GM19035 (cell line): Measurements from ENCODE around the gene DUOX1.

ENCODE experiments used
- ATAC-seq: cut with Tn5 transposase; IDR thresholded peaks from one replicate; pipeline ENCODE4 v1.9.1; 2021; ENCODE audit not compliant: unreplicated experiment

DUOX1 gene

GRCh38 chr15:45165536-45165935, 35.7 kb downstream of the DUOX1 start:
- no peak for ATAC-seq

- peak; percentile 96 for ATAC-seq
These were observed 37.2 kb downstream of the DUOX1 start for GRCh38 chr15:45166834-45167630.

GRCh38 chr15:45167631-45168205, 37.9 kb downstream of the DUOX1 start:
- no peak for ATAC-seq

GRCh38 chr15:45168286-45168685, 38.5 kb downstream of the DUOX1 start:
- no peak for ATAC-seq

- ATAC-seq, result no peak
These were observed 39.2 kb downstream of the DUOX1 start for GRCh38 chr15:45168751-45169551.

- no peak for ATAC-seq
These were observed 40.0 kb downstream of the DUOX1 start for GRCh38 chr15:45169608-45170480.

GRCh38 chr15:45171912-45172311, 42.1 kb downstream of the DUOX1 start:
- no peak for ATAC-seq

- ATAC-seq, result no peak
These were observed 44.3 kb downstream of the DUOX1 start for GRCh38 chr15:45174069-45174468.

- no peak for ATAC-seq
These were observed 44.8 kb downstream of the DUOX1 start for GRCh38 chr15:45174577-45174976.

GRCh38 chr15:45177285-45177684, 47.5 kb downstream of the DUOX1 start:
- ATAC-seq, result no peak

GRCh38 chr15:45179221-45179985, 49.6 kb downstream of the DUOX1 start:
- no peak for ATAC-seq

- ATAC-seq, result no peak
These were observed 50.4 kb downstream of the DUOX1 start for GRCh38 chr15:45180201-45180600.

GRCh38 chr15:45180648-45181436, 51.0 kb downstream of the DUOX1 start:
- ATAC-seq, result no peak

GRCh38 chr15:45181491-45182285, 51.9 kb downstream of the DUOX1 start:
- ATAC-seq, result no peak

GRCh38 chr15:45182996-45183395, 53.2 kb downstream of the DUOX1 start:
- no peak for ATAC-seq

GRCh38 chr15:45183511-45183910, 53.7 kb downstream of the DUOX1 start:
- no peak for ATAC-seq

GRCh38 chr15:45184562-45185041, 54.8 kb downstream of the DUOX1 start:
- no peak for ATAC-seq

GRCh38 chr15:45185069-45185779, 55.4 kb downstream of the DUOX1 start:
- ATAC-seq, result no peak
